ENCODE data around the gene TTC22.

TTC22 gene

DNA sequence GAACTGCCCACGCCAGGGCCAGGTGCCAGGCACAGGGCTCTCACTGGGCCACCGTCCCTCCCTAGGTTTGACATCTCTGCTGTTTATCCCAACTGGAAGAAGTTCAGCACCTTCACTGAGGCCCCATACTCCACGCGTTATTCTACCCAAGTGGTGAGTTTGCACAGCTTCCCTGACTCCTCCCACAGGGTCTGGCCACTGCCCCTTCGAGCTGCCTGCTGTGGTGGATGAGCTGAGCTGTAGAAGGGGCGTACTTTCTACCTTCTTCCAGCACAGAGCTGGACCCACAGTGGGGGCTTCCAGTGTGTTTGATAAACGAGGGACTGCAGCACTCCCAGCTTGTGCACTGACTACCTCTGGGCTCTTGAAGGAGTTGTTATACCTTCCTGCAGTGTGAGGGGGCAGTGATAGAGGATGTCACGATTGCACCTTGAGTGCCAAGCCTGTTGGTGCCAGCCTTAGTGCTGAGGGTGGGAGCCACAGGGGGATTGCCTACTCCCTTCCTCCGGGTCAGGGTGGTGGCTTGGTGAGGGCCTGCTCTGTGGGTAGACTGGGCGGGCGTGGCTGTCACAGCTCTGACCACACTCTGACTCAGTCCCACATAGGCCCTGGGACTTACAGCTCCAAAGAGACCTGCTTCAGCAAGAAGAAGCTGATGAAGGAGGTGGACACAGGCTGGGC, 5.9 kb upstream of the TTC22 start:
- no peak for DNase-seq

DNA sequence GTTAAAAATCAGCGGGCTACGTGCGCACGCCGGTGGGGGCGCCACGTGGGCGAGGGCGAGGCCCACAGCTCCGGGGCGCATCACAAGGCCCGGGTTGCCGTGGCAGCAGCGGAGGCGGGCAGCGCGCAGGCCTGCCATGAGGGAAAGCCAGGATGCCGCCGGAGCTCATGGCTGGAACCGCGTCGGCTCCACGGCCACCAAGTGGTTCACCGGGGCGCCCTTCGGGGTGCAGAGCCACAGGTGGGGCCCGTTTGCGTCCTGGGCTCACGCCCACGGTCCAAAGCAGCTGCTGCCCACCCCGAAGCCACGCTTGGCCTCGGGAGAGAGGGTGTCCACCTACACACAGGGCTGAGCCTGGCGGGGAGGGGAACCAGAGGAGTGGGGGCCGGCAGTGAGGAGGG, 4.9 kb upstream of the TTC22 start:
- no peak for DNase-seq

GRCh38 chr1:54805466-54805865, 4.3 kb upstream of the TTC22 start:
- no peak for DNase-seq

DNA sequence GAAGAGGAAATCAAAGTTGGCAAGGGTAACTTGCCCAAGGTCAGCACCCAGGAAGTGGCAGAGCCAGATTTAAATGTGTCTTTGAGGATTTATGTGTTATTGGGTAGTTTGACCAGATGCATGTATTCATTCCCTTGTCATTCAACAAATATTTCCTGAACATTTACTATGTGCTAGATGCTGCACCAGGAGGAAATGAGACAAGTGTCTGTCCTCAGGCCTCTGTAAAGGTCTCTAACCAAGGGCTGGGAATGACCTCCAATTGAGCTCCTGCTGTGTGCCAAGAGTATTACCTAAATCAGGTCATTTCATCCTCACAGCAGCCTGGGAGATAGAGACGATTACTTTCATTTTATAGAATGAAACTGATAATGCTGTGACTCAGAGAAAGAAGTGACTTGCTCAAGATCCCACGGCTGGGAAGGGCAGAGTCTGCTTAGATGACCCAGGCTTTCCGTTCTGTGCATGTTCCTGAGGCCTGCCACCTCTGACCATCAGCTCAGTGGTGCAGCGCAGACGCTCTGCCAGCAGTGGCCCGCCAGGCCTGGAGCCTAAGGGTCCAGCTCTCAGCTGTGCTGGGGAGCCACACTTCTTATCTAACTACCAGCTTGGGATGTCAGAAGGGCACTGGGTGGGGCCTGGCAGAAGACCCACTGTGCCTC, 3.5 kb upstream of the TTC22 start:
- DNase-seq: no peak

GRCh38 chr1:54803761-54804470, 2.8 kb upstream of the TTC22 start:
- DNase-seq: no peak

- no peak for DNase-seq
Observed at GRCh38 chr1:54800041-54800898, 853 bp downstream of the TTC22 start.

DNA sequence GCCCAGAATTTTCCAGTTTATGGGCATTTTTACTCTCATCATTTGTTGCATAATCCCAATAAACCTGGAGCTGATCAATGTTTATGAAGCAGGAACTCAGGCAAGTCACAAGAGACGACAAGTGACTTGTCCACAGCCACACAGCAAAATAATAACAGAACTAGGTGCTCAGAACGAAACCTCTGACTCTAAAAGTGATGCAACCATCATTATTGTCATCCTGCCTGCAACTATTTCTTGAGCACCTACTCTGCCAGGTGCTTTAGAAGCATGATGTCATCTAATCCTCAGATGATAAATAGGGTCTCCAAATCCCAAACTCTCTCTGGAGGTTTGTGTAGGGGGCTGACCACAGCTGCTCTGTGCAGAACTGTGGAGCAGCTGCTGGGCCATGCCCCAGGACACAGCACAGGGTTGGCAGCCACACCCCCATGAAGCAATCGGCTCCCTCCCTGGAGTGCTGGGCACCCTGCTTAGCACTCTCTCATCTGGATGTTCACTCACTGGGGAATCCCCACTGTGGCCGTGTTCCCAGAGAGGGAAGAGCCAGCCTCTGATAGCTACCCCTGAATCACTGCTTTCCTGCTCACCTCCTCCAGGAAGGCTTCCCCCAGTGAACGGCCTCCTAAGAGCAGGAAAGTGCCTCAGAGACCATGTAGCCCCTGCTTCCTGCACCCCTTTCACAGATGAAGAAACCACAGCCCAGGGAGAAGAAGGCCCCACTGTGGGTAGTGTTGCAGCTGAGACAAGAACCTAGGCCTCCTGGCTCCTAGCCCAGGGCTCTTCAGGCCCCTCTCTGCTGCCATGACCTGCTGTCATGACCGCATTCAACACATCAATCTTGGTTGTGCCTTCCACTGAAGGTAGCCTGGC, 2.1 kb downstream of the TTC22 start:
- DNase-seq: no peak

- no peak for DNase-seq
Observed at GRCh38 chr1:54798206-54798605, 2.9 kb downstream of the TTC22 start.

GRCh38 chr1:54796902-54797301, 4.2 kb downstream of the TTC22 start:
- DNase-seq: no peak

DNA sequence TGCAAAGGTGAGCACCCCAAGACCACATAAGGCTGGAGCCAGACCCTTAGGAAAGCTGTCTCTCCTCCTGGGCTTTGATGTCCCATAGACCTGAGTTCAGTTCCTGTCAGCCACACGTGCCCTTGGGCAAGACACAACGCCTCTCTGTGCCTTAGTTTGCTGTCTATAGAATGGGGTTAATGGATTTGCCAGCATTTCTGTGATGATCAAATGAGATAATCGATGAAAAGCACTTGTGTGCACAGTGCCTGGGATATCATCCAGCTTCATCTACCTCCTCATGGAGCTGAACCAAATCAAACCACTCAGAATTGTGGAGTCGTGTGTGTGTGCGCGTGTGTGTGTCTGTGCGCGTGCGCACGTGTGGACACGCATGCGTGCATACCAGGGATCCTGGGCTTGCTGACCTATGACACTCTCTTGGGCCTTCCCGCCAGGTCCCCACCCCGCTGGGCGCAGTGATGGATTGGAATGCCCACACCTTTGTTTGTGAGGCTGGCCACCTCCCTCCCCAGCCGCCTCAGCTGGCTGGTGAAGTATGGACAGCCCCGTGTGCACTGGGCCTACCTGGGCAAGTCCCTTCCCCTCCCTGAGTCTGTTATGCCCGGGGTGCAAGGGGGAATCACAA, 5.2 kb downstream of the TTC22 start:
- no peak for DNase-seq

- DNase-seq: no peak
Observed at GRCh38 chr1:54795356-54795665, 5.8 kb downstream of the TTC22 start.

GRCh38 chr1:54794451-54795355, 6.4 kb downstream of the TTC22 start:
- DNase-seq: no peak

DNA sequence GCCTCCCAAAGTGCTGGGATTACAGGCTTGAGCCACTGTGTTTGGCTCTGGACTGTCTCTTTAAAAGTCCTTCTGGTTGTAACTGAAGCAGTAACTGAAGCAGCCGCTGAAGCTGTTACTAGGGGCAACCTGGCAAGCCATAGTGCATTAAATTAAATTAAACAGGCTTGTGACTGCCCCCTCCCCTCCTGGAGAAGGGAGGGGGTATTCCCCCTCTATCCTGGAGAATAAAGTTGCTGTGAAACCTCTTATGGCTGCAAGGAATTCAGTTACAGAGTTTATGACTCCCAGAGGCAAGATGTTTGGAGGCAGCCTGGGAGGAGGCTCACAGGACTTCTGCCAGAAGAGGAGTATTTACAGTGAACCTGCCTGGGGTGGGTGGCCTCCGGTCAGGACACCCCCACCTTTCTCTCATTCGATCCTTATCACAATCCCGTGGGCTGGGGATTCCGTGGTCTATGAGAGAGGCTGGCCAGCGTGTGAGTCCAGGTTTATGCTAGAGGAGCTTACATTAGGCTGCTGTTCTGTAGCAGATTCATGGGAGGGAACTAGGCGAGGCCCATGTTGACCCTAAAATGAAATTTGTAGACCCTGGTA, 8.3 kb downstream of the TTC22 start:
- no peak for DNase-seq

DNA sequence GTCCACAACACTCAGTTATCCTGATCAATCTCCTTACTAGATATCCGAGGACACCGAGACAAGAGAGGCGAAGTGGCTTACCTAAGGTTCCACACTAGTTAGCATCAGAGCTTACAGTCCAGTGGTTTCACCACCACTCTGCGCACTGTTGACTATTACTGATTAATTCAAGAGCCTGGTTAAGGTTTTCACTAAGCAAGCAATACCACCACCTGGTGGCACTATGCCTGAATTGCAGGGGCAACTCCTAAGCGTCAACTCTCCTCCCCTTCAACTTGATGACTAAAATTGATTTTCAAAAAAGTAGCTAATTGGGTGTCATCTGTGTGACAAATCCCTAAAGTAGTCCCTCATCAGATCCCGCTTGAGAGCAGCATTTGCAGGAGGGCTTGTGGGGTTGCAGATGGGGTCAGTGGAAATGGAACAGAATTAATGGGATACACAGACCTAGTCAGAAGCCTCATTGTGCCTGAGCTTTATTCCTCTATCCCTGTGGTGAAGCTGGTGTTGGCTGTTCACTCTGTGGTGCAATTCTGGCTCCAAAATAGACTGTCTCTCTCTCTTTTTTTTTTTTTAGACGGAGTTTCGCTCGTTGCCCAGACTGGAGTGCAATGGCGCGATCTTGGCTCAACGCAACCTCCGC, 9.1 kb downstream of the TTC22 start:
- DNase-seq: no peak

DNA sequence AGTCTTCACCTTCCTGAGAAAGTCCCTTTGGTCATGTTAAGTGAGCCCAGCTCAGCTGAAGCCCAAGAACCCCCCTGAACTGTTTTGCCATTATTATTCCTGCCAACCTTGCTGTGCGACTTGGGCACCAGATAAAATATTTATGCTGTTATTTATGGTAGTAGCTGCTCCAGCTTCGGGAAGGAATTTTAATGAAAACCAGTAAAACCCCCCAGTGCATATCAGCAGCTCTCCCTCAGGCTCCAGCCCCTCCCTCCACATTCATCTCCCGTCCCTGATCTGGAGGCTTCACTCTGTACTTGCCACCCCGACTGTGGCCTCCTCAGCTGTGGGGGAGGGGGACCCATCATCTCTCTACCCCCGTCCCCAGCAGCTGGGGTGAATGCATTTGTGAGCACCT, 12.7 kb downstream of the TTC22 start:
- DNase-seq: no peak

DNA sequence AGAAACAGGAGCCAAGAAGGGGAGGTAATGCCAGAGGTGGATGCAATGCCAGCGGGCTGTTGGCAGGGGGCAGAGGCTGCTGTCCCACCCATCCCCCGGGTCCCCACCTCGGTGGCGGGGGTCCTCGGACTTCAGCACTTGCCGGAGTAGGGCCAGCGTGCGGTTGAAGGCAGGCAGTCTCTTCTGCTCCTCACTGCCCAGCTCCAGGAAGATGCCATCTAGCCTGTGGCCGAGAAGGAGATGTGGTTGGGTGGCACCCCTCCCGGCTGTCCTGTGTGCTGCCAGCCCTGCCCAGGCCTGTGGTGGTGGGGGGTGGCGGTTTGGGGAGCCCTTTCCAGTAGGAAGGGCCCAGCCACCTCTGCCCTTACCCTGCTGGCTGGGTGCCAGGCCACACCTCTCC, 13.5 kb downstream of the TTC22 start:
- no peak for DNase-seq

GRCh38 chr1:54786778-54787177, 14.3 kb downstream of the TTC22 start:
- no peak for DNase-seq

GRCh38 chr1:54784066-54784465, 17.1 kb downstream of the TTC22 start:
- DNase-seq: no peak

GRCh38 chr1:54782588-54782987, 18.5 kb downstream of the TTC22 start:
- no peak for DNase-seq

GRCh38 chr1:54782156-54782555, 19.0 kb downstream of the TTC22 start:
- DNase-seq: no peak
